SK-N-MC (cell line): ENCODE data around the gene ARAP3.

Source experiments
- EZH2 ChIP-seq: fragments of 200-600 bp; sonication (generic); IDR thresholded peaks from one replicate; pipeline ENCODE4 v1.6.1; 2017; ENCODE audit warnings: antibody characterized with exemption
- FOXP2 ChIP-seq: optimal IDR thresholded peaks from 2 replicates; pipeline ENCODE3; 2011; ENCODE audit warnings: mild to moderate bottlenecking, moderate library complexity; ENCODE audit not compliant: insufficient read depth; ENCODE audit errors: extremely low read length, control extremely low read depth
- POLR2AphosphoS5 ChIP-seq: IDR thresholded peaks from 2 replicates; pipeline ENCODE4 v1.6.1; 2012; ENCODE audit warnings: mild to moderate bottlenecking, low read depth, low read length, borderline replicate concordance

GRCh38 chr5:141672071-141672840 lies 9.8 kb downstream of the ARAP3 start:
- TF ChIP-seq POLR2AphosphoS5: no peak
- no peak for TF ChIP-seq EZH2
- no peak for TF ChIP-seq FOXP2
